Measurements from ENCODE around the gene CTXND1.

GRCh38 chr15:80274554-80274953 lies 22.5 kb upstream of the CTXND1 start:
- TF ChIP-seq, protein P1, sequence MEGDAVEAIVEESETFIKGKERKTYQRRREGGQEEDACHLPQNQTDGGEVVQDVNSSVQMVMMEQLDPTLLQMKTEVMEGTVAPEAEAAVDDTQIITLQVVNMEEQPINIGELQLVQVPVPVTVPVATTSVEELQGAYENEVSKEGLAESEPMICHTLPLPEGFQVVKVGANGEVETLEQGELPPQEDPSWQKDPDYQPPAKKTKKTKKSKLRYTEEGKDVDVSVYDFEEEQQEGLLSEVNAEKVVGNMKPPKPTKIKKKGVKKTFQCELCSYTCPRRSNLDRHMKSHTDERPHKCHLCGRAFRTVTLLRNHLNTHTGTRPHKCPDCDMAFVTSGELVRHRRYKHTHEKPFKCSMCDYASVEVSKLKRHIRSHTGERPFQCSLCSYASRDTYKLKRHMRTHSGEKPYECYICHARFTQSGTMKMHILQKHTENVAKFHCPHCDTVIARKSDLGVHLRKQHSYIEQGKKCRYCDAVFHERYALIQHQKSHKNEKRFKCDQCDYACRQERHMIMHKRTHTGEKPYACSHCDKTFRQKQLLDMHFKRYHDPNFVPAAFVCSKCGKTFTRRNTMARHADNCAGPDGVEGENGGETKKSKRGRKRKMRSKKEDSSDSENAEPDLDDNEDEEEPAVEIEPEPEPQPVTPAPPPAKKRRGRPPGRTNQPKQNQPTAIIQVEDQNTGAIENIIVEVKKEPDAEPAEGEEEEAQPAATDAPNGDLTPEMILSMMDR (IDR thresholded peaks at IDR 0.05) = no peak
- no peak for TF ChIP-seq POLR2A (IDR thresholded peaks at IDR 0.05)

Data from uterus (tissue), 2 donors.